Esophagus mucosa (tissue), 1 donor: ENCODE data around the gene RBPJL. TPM values are rescaled to one million over a fixed set of nuclear protein-coding genes. Genes with fewer than 3 reads are reported as not detected.
A peak's percentile ranks its signal among the peaks of the same experiment; 100 is the strongest.
"Not testable (repeated sequence)": the region's sequence is repeated elsewhere in the genome, so short reads cannot be mapped to it uniquely, and the experiment has no call there.

ENCODE experiments used
- ATAC-seq: fragments of 200-7000 bp; cut with Tn5 transposase; one replicate; pipeline ENCODE4 v1.9.1; 2020
- total RNA-seq: library from RNA; stranded (reverse); gene quantifications from one replicate; pipeline ENCODE4 v1.2.4, GENCODE V29; 2023
- donor health status: DM: yes; HTN: yes; CAD: no.

The RBPJL gene
- total RNA-seq, 1 donor from 2014 or later = not detected

DNA sequence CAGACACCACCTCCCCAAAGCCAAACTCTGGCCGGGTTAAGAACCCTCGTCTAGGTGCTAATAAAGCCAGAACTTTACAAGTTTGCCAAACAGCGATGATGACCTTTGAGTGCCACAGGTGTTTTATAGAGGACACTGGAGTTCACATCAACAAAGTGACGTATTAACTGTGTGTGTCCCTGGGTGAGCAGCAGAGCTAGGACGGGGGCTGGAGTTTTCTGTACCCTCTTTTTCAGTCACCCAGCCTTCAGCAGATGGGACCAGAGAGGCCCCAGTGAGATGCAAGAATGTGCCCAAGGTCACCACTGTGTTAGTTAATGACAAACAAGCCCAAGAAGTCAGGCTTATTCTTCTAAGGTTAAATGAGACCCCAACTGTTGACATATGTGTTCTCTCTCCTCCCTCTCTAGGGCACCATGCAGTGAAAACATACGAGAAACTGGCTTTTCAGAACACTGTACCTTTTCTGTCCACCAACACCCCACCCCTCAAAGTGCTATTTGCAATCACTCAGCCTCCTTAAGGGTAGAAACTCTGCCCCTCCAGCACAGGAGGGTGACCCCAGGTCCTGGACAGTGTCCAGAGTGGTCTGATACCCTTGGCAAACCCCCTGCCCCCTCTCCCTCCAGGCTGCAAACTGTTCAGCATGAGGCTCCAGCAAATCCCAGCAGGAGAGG lies 36.4 kb downstream of the RBPJL start:
- ATAC-seq = no peak

DNA sequence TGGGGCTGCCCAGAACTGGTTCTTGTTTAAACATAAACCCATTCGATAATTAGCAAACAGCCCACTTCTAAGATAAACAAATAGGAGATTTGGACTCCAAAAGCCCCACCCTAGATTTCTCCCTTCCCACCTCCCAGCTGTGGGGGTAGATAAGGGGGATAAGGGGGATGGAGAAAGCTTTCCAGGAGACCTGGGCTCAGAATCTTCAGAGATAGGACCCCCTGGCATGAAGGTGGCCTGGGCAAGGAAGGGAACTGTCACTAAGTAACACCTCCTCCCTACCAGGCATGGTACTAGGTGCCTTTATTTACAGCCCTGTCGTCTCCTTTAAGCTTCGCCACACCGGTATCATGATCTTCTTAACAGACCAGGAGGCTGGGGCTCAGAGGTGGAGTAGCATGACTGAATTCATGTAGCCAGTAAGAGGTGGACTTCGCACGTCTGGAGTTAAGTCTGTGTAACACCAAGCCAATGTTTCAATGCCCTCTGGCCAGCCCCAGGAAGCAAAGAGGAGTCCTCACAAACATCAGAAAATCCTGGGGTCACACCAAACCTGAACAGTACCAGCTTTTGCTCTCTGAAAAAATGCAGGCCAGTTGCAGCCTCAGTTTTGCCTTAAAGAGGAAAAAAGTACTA lies 37.0 kb downstream of the RBPJL start:
- no peak for ATAC-seq

DNA sequence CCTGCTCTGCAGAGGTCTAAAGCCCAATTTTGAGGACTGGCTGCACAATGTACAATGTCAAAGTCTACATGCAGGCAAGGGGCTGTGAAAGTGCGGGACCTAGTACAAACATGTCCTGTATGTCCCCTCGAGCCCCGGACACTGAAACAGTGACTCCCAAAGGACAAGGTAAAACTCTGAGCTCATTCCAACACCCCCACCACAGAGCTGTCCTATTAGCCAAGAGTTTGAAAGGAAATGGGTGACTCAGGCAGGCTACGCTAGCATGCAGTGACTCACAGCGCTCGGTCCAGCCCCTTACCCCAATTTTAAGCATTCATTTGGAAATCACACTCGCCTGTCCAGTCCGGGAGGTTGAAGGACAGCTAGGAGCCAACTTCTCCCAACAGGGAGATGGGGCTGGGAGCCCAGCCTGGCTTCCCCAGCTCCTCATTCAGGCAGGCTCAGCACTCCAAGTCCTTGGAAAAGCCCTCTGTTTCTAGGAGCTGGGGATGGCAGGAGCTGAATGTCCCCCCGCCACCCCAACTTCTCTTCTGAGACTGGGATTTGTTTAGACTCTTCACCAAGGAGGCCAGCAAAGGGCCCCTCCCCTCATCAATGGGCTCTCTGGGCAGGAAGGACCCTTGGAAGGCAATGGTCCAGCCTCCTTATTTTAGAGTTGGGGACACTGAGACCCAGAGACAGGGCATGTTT lies 37.7 kb downstream of the RBPJL start:
- ATAC-seq = peak; percentile 62

DNA sequence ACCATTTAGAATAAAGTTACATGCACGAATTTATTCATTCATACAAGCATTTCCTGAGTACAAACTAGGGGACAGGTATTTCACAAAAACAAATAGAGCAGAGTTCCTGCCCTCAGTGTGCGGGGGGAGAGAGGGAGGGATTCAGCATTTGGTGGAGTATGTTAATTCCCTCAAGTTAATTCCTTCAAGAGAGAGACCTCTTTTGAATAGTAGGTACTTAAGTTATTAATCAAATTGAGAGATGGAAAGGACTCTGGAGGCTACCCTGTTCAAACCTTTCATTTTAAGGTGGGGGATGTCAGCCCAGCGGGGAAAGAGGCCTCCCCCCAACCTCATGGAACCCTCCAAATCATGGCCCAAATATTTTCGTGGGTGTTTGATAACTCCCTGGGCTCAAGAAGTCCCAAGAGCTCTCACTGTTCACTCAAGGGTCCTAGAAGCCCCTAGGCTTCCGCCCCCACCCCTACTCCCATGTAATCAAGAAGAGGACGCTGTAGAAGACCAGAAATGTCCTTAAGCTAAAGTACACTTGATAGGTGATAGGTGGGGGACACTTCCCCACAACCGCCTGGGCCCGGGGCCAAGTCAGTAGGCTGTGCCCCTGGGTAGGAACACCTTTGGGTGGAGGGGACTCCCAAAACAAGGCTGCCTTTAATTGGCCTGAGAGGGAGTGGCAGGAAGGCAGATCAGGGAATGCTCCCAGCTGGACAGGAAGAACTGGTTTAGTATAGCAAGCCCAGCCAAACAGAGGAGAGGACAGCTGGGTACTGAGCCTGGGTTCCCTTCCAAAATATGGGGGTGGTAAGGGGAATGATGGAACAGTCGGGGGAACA lies 38.7 kb downstream of the RBPJL start:
- ATAC-seq = peak; percentile 58

DNA sequence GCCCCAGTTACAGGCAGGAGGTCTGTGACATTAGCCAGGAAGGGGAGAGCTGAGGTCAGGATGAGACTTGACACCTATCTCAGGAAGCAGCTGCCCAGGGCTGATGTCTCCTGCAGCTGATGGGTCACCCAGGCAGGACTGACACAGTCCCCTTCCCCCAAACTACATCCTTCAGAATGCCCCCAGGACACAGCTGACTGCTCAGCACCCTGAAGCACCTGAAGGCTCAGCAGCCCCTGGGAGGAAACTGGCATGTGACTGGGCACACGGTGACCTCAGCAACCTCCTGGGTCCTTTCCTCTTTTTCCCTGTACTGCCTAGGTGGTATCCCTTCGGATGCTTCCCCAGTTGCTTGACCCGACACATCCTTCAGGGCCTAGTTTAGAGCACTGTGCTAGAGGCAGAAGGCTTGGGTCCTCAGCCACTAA lies 39.7 kb downstream of the RBPJL start:
- ATAC-seq = no peak

DNA sequence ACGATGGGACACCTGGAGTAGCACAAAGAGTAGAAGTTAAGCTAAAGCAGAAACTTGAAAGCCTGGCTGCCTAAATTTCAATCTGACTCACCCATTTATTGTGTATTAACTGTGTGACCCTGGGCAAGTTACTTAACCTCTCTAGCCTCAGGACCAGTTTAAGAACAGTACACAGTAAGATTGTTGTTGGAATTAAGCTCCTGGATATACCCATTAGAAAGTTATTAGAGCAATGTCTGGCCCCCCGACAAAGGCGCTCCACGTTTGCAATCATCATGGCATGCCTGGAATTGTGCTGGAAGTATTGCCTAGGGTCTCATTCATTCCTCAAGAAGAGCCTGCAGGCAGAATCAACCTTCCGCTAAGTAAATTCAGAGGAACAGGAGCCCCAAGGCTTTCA lies 40.2 kb downstream of the RBPJL start:
- no peak for ATAC-seq

DNA sequence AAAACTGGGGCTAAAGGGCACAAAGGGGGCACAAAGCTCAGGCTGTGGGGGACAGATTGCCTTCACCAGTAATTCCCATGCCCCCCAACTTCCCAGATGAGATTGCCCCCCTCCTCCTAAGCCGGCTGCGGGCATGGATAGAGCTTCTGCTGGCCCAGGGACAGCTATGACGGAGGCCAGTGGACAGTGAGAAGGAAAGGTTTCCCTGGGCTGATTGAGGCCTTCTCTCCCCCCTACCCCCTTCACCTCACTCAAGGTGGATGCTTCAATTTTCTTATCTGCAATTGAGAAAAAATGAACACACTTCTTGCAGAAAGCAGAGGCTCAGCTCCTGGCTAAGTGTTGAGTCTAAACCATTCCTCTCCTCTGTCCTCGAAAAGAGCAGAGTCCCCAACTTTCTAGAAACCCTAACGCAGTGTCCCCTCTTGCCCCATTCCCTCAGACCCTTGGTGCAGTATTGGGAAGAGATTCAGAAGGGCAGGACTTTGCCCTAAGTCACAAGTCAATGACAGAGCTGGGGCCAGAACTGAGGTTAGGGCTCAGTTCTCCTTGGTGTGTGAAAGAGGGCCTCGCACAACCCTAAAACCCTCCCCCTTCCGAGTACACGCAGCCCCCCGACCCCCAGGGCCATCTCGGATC lies 40.8 kb downstream of the RBPJL start:
- ATAC-seq = no peak

DNA sequence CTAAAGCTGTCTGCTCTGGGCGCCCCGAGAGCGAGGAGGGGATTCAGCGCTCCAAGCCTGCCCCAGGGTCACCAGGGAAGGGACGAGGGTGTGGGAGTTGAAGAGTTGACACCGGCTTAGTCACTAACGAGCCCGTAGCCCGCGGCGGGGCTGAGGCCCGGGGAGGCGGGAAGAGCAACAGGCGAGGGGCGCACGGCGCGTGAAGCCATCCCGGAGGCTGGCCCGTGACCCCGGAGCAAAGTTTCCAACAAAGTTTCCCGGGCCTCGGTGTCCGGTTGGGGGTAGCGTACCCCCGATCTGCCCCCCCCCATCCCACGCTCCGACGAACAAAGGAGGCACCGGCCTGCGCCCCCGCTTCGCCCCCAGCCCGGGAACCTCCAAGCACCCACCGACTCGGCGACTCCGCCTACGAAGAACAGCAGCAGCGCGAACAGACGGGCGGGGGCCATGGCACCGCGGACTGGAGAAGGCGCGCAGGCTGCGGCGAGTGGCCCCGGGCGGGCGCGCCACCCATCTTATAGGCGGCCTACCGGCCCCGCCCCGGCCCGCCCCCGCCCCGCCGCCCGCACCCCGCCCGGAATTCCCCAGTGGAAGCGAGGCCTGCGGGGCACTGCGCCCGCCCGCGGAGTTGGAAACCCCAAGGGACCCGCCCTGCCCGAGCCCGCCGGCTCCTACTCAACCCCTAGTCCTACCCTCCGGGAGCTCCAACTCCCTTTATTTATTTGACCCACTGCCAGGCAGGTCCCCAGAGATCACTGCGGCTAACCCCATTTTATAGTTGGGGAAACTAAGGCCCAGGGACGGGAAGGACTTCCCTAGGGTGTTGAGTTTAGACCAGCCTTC lies 41.5 kb downstream of the RBPJL start, which contains the start of gene SDC4:
SDC4 (minus strand) TSS at position 489 of the 843 bp plus-strand sequence; CDS start at position 449, 40 bp downstream.
- ATAC-seq = peak; percentile 65

DNA sequence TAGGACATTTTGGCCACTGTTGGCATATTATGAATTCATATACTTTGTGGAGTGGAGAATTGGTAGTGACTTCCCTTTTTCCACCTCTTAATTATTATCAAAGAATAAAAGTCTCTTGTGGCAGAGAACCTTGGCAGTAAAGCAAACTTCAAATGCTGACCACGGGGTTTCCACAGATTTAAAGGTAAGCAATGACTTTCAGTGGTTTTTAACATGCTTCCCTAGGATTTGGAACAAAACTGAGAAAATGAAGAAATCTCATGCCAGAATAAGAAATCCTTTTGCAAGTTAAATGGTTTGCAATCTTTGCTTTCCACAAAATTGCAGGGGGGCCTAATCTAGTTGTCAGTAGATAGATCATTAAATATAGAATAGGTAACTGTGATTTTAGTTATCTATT lies 43.6 kb downstream of the RBPJL start:
- ATAC-seq = no peak

DNA sequence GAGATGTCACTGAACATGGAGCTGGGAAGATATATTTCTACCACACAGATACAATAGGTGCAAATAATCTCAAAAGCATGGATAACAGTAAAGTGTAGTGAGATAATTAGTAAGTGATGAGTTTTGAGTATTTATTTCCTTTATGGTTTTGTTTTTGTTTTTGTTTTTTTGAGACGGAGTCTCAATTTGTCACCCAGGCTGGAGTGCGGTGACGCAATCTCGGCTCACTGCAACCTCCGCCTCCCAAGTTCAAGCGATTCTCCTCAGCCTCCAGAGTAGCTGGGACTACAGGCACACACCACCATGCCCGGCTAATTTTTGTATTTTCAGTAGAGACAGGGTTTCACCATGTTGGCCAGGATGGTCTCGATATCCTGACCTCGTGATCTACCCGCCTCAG lies 44.2 kb downstream of the RBPJL start:
- ATAC-seq = not testable (repeated sequence)

DNA sequence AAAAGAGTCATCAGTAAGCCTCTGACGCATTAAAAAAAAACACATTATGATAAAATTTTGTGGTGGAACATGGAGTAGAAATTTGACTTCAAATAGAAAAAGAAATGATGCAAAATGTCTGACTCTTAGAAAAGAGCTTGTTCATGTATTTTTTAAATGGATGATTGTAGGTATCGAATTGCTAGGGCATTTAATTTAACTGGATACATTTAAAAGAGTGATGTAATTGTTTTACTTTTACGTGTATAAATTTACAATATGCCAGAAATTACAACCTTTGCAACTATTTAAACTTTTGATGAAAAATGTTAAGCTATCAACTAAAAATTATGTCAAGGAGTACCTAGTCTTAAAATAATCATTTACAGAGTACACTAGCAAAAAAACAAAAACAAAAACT lies 46.1 kb downstream of the RBPJL start:
- ATAC-seq = no peak

DNA sequence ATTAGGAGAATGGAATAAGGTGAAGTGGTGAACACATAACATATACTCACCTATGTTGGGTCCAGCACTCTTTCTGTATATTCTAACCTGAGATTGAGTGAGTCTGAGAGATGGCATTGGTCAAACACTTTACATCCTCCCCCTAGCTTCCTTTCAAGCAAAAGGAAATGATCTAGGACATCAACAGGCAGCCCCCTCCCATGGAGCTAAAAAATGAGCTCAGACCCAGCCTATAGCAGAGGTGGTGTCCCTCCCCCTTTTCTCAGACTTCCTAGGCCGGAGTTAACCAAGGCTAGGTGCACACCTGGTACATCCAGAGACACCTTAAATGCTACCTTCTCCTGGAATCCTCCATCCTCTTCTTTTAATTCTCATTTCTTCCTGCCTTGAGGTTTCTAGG lies 47.1 kb downstream of the RBPJL start:
- ATAC-seq = no peak

DNA sequence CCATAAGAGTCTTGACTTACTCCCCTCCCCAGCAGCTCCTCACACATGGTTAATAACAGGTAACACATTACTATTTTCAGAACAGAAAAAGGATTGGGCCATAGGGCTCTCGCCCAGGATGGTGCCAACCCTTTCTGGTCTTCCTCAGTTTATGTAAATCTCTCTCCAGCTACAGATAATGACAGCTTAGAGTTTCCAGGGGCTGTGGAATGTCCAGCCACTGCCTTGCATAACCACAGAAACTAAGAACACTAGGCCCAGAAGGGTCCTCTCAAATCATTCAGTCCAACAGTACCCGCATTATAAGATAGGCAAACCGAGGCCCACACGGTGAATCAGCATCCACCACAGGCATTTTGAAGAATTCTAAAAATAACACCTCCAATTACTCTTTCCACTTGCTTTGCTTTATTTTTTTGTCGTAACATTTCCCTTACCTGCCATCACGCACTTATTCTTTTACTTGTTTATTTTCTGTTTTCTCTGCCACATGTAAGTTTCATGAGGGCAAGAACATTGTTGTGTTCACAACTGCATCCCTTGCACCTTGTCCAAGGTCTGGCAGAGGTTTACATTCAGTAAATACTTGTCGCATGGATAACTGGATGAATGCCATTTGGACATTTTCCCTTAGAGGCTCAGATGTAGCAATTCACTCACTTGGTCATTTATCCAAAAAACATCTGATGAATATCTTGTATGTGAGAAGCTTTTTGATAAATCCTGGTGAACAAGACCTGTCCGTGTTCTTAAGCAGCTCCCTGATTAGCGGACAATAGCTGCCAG lies 48.0 kb downstream of the RBPJL start:
- ATAC-seq = no peak

DNA sequence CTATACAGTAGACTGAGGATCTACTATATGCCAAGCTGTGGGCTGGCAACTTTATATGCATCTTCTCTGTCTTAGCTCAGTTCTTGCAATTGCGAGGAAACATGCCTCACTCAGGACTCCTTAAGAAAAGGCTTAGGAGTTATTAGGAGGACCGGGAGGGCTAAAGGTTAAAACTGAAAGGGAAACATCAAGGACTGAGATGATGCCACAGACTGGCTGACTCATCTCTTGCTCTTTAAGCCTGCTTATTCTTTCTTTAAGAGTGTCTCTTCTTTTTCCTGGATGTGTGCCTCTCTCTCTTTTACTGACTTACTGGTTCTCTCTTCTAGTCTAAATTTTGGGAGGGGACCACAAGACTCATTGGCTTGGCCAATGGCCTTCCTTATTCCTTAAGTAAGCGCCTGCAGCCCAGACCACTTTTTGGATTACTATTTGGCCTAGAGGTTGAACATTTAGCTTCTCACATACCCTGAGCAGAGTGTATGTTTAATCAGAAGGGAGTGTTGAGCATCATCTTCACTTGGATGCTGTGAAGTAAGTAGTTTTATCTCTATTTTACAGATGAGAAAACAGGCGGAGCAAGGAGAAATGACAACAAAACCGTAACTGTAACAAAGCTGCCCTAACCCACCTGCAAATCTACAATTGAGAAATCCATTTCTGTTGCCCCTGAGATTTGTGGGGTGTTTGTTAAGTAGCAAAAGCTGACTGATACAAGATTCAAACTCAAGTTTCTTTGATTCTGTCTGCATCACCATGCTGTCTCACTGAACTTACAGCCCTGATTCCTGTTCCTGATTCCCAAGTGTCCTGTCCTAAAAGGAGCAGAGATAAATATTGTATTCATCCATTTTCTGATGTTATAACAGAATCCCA lies 48.8 kb downstream of the RBPJL start:
- ATAC-seq = peak; percentile 33

DNA sequence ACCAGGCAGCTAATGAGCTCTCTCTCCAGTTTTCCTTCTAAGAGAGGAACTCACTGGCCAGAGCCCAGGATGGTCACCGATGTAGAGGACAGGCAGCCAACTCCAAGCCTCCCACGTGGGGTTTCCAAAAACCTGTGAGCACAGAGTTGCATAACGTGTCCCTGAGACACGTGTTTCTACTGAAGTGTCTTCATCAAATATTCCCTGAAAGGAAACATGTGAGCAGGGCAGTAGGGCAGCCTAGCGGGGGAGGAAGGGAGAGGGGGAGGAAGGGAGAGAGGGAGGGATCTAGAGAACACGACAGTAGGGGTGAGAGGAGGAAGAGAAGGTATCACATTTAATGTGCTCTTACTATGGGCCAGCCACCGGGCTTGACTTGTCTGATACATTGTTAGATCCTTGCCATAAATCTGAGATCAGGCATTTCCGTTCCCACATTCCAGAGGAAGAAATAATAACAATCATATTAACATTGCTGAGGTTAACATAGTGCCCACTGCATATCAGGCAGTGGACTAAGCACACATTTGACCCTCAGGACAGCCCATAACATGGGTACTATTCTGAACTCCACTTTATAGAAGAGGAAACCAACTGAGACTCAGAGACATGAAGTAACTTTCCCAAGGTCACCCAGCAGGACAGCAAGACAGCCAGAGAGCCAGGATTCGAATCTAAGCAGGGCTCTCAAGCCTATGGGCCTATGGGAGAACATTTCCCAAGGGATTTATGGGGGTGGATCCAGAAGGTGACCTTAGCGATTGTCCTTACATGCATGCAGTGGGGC lies 51.8 kb downstream of the RBPJL start:
- no peak for ATAC-seq

DNA sequence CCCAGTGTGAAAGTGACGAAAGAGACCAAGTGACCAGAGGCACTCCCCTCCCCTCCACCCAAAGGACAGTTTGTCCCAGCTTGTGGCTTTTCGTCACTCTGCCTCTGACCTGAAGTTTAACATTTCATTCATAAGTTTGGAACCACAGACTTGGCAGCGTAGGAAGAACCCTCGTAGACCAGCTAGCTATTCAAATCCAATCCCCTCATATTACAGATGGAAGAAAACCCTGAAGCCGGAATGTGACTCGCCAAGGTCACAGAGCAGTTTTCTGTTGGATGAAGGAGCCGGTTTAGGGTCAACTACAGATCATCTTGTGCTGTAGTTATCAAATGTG lies 52.4 kb downstream of the RBPJL start:
- no peak for ATAC-seq

DNA sequence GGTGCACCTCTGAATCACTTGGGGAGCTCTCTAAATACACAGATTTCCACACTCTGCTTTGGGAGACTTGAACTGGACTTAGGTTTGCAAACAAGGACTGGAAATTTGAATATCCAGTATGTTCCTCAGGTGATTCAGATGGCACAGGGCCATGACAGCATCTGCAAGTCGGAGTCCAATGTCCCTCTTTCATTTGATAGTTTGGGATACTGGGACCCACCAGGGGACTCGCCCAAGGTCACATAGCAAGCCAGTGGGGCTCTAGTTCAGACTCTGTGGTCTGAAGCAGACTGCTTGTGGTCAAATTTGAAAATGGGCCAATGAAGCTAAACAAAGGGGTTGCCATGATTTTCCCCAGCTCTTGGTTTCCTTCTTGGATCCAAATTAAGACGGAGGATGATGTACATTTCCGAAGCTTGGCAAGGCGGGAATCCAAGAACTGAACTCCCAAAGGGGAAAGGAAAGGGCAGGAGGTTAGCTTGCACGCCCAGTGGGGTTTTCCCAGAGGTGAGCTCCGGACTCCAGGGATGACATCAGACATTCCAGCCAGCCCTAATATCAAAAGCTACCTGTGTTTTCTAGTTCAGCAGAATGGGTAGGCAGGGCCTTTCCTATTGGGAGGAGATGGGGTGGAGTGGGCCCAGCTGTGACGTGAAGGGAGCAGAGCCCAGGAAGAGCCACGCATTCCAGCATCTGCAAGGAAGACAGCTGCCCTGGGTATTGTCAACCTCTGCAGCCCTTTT lies 52.9 kb downstream of the RBPJL start:
- peak; percentile 12 for ATAC-seq

DNA sequence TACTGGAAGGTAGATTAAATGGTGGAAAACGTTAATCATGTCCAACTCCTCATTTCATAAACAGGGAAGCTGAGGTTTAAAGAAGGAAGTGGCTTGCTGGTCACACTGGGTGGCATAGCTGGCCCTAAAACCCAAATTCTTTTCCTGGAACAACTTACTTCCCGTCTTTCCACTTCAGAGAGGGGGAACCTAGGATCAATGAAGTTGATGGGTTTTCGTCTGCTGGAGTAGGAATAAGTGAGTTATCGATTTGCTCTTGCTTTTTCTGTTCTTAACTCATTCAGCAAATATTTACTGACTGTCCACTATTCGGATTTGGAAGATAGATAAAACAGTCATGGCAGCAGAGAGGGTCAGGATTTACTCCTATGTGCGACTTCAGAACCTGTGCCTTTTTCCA lies 55.2 kb downstream of the RBPJL start:
- no peak for ATAC-seq
